ENCODE data around the gene PHLPP1. TPM values are rescaled to one million over a fixed set of nuclear protein-coding genes. Genes with fewer than 3 reads are reported as not detected.
A peak's percentile ranks its signal among the peaks of the same experiment; 100 is the strongest.

Gene PHLPP1
- total and polyA plus RNA-seq, 12 donors, result 13.8 to 61.6 (median 37.8) TPM

DNA sequence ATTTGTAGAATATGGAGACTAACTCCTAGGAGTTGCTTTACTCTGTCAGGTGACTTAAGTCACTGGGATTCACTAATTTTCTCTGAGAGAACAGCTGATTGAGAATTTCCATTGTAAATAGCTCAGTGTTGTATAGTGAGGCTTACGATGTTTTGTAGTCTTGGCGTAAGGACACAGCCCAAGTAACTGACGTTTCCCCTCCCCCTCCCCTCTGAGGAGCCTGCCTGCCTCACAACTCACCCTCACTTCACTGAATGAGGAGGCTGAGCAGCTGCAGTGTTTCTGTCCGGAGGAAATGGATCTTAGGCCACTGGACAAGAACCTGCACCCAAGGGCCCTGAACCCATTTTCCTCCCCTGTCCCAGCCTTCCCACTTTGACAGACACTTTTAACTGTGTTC lies 264.6 kb downstream of the PHLPP1 start:
- Histone ChIP-seq H3K9me3 (replicated peaks in 1 of 3) (no peaks in the 10 kb centered on the region), H3K27ac (no peak overlapping the region), H3K4me3 (no peak overlapping the region), H3K36me3 (replicated peaks in 1 of 2) (peaks cover 0 to 27% of the 10 kb centered on the region in 2 donors), H3K4me1 (replicated peaks in 1 of 2) (peaks cover 3 to 7% of the 10 kb centered on the region in 2 donors), H3K27me3 (no peaks in the 10 kb centered on the region)
- DNase-seq, result no peak
- intact Hi-C loops (cut with DNase I), result loop anchor here (5.0 to 10.0 kb wide), 3 partner anchors 263 to 395 kb away; partner anchors contain the start of gene PHLPP1 (in 1 of the 2)
- 75 to 89% (median 77%) methylated on average over 4 of the region's 4 CpGs for WGBS, 4 donors
- TF ChIP-seq, protein P1, sequence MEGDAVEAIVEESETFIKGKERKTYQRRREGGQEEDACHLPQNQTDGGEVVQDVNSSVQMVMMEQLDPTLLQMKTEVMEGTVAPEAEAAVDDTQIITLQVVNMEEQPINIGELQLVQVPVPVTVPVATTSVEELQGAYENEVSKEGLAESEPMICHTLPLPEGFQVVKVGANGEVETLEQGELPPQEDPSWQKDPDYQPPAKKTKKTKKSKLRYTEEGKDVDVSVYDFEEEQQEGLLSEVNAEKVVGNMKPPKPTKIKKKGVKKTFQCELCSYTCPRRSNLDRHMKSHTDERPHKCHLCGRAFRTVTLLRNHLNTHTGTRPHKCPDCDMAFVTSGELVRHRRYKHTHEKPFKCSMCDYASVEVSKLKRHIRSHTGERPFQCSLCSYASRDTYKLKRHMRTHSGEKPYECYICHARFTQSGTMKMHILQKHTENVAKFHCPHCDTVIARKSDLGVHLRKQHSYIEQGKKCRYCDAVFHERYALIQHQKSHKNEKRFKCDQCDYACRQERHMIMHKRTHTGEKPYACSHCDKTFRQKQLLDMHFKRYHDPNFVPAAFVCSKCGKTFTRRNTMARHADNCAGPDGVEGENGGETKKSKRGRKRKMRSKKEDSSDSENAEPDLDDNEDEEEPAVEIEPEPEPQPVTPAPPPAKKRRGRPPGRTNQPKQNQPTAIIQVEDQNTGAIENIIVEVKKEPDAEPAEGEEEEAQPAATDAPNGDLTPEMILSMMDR (IDR thresholded peaks at IDR 0.05), result no peak
- no peak for TF ChIP-seq POLR2A (IDR thresholded peaks at IDR 0.05)

- peaks cover 3 to 7% of the 10 kb centered on the region in 2 donors for H3K4me1 ChIP-seq (replicated peaks in 1 of 2)
- no peak for TF ChIP-seq POLR2A (IDR thresholded peaks at IDR 0.05)
- TF ChIP-seq, protein P1 (IDR thresholded peaks at IDR 0.05), result no peak
- H3K27ac ChIP-seq, result no peak overlapping the region
- peaks cover 0 to 21% of the 10 kb centered on the region in 2 donors for H3K36me3 ChIP-seq (replicated peaks in 1 of 2)
- H3K27me3 ChIP-seq, result no peaks in the 10 kb centered on the region
- 85 to 98% (median 92%) methylated on average over 10 to 11 of the region's 11 CpGs for WGBS, 4 donors
- H3K9me3 ChIP-seq (replicated peaks in 1 of 3), result no peaks in the 10 kb centered on the region
- intact Hi-C loops (cut with DNase I), result loop anchor here (5.0 to 10.0 kb wide), 3 partner anchors 264 to 397 kb away; partner anchors contain the start of gene PHLPP1 (in 1 of the 2)
- H3K4me3 ChIP-seq, result no peak overlapping the region
- DNase-seq, result no peak
Measured at GRCh38 chr18:62981566-62981965, 266.2 kb downstream of the PHLPP1 start.

DNA sequence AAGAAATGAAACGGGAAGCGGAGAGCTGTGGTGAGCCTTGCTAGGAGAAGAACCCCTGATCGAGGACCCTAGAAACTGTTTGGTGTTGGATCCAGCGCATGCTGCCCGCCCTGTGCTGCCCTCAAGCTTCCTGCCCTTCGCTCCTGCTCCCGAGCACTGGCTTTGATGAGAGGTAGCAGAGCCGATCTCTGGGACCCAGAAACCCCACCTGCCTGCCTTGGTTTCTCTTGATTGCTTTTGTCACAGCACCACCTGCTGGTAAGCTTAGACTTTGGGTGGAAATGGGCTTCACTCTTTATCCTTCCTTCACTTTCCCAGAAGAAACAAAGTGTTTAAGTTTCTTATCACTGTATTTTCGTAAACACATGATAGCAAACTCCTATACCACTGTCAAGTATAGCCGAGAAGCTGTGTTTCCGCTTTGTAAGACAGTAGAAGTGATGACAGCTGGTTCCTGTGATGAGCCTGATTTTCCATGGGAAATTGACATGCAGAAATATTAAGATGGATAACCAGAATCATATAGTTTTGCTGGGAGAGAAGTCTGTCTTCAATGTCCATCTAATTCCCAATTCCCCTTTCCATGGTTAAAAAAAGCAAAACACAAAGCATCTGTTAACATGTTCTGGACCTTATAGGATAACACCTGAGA lies 267.4 kb downstream of the PHLPP1 start:
- intact Hi-C loops (cut with DNase I), result loop anchor here (5.0 to 10.0 kb wide), 3 partner anchors 265 to 398 kb away; partner anchors contain the start of gene PHLPP1 (in 1 of the 2)
- Histone ChIP-seq H3K4me1 (replicated peaks in 1 of 2) (peaks cover 3 to 7% of the 10 kb centered on the region in 2 donors), H3K27me3 (no peaks in the 10 kb centered on the region), H3K4me3 (peak overlapping the region in 1 of 4 donors; percentile 34), H3K36me3 (replicated peaks in 1 of 2) (peaks cover 0 to 19% of the 10 kb centered on the region in 2 donors), H3K9me3 (replicated peaks in 1 of 3) (no peaks in the 10 kb centered on the region), H3K27ac (no peak overlapping the region)
- WGBS, 4 donors, result 34 to 41% (median 38%) methylated on average over 11 of the region's 11 CpGs
- TF ChIP-seq, protein P1 (IDR thresholded peaks at IDR 0.05), result peak; percentile 58 to 82 (median 78)
- no peak for TF ChIP-seq POLR2A (IDR thresholded peaks at IDR 0.05)
- DNase-seq, result peak; percentile 56 to 82 (median 66)

DNA sequence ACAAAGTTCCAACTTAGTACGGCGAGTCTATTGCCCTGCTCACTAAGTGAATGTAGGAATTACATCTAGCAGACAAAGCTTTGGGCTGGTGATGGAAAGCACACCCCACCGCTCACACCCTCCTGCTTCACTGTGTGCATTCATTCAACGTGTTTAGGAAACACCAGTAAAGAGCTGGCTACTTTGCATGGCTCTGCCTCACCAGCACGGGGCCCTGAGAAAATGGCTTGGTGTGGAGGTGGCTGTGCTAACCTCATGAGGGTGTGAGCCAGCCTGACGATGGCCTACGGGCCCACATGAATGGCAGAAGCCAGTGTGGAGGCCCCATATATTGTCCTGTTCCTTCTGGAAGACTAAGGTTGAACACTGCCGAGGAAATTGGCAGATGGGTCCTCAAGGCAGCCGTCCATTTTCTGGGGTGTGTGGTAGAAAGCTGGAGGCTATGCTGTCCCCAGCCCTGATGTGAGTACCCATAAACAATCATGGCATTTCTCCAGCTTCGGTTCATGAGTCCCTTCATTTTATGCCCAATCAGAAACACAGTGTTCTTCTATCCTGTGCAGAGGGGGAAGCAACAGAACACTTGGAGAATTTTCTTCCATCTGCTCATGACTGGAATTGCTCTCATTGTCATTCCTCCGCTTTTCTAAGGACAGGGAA lies 269.4 kb downstream of the PHLPP1 start:
- Histone ChIP-seq H3K9me3 (replicated peaks in 1 of 3) (no peaks in the 10 kb centered on the region), H3K4me1 (replicated peaks in 1 of 2) (peaks cover 3 to 7% of the 10 kb centered on the region in 2 donors), H3K4me3 (no peak overlapping the region), H3K27me3 (no peaks in the 10 kb centered on the region), H3K27ac (no peak overlapping the region), H3K36me3 (replicated peaks in 1 of 2) (peaks cover 0 to under 1% of the 10 kb centered on the region in 2 donors)
- no peak for DNase-seq
- TF ChIP-seq, protein P1 (IDR thresholded peaks at IDR 0.05), result no peak
- TF ChIP-seq POLR2A (IDR thresholded peaks at IDR 0.05), result no peak
- intact Hi-C loops (cut with DNase I), result loop anchor here (5.0 to 10.0 kb wide), 4 partner anchors 267 to 400 kb away; partner anchors contain the start of gene PHLPP1 (in 1 of the 2)
- WGBS, 4 donors, result 89 to 95% (median 93%) methylated on average over 11 of the region's 11 CpGs
